H9 (cell line): ENCODE data around the gene FAM110A. TPM values are rescaled to one million over a fixed set of nuclear protein-coding genes. Genes with fewer than 3 reads are reported as not detected.
A peak's percentile ranks its signal among the peaks of the same experiment; 100 is the strongest.

Source experiments
- DNase-seq: peaks from one replicate; pipeline ENCODE4 v3.0.0-alpha.2; 2017
- H2AFZ ChIP-seq: one replicate; pipeline ENCODE4 v1.6.1; 2013; ENCODE audit warnings: mild to moderate bottlenecking, low read length, control low read depth, moderate library complexity
- H2AK5ac ChIP-seq: 2 replicates; pipeline ENCODE4 v1.6.1; 2013; ENCODE audit warnings: low read length, control low read depth, mixed read lengths; ENCODE audit not compliant: insufficient read length
- H2BK120ac ChIP-seq: one replicate; pipeline ENCODE4 v1.6.1; 2013; ENCODE audit warnings: low read depth, mild to moderate bottlenecking, low read length, control low read depth, inconsistent platforms; ENCODE audit not compliant: poor library complexity, severe bottlenecking
- H2BK12ac ChIP-seq: 2 replicates; pipeline ENCODE4 v1.6.1; 2013; ENCODE audit warnings: low read length, control low read depth, mixed read lengths, low read depth; ENCODE audit not compliant: insufficient read length
- H2BK15ac ChIP-seq: 2 replicates; pipeline ENCODE4 v1.6.1; 2013; ENCODE audit warnings: low read depth, low read length, control low read depth
- H2BK20ac ChIP-seq: one replicate; pipeline ENCODE4 v1.6.1; 2013; ENCODE audit warnings: low read depth, mild to moderate bottlenecking, low read length, control low read depth, inconsistent platforms; ENCODE audit not compliant: poor library complexity, severe bottlenecking
- H2BK5ac ChIP-seq: 2 replicates; pipeline ENCODE4 v1.6.1; 2013; ENCODE audit warnings: low read length, control low read depth, mixed read lengths; ENCODE audit not compliant: insufficient read length
- H3K14ac ChIP-seq: 2 replicates; pipeline ENCODE4 v1.6.1; 2013; ENCODE audit warnings: low read length, control low read depth; ENCODE audit not compliant: insufficient read depth
- H3K18ac ChIP-seq: 2 replicates; pipeline ENCODE4 v1.6.1; 2013; ENCODE audit warnings: low read depth, mild to moderate bottlenecking, mixed read lengths, low read length, control low read depth; ENCODE audit not compliant: insufficient read length
- H3K23ac ChIP-seq: 2 replicates; pipeline ENCODE4 v1.6.1; 2013; ENCODE audit warnings: low read length, control low read depth, mixed read lengths, low read depth; ENCODE audit not compliant: insufficient read length
- H3K23me2 ChIP-seq: 2 replicates; pipeline ENCODE4 v1.6.1; 2013; ENCODE audit warnings: low read depth, mild to moderate bottlenecking, mixed read lengths, low read length, control low read depth; ENCODE audit not compliant: insufficient read length, poor library complexity, severe bottlenecking
- H3K27ac ChIP-seq: 2 replicates; pipeline ENCODE4 v1.5.1; 2013; ENCODE audit warnings: low read length, control low read depth, mixed read lengths, low read depth; ENCODE audit not compliant: insufficient read length
- H3K27me3 ChIP-seq: 2 replicates; pipeline ENCODE4 v1.6.1; 2013; ENCODE audit warnings: low read length, control low read depth, inconsistent platforms; ENCODE audit not compliant: insufficient read depth
- H3K4ac ChIP-seq: 2 replicates; pipeline ENCODE4 v1.6.1; 2013; ENCODE audit warnings: low read depth, mild to moderate bottlenecking, control low read depth, inconsistent platforms, low read length, moderate library complexity
- H3K4me1 ChIP-seq: 2 replicates; pipeline ENCODE4 v1.6.1; 2013; ENCODE audit warnings: low read length, control low read depth, inconsistent platforms; ENCODE audit not compliant: insufficient read depth
- H3K4me2 ChIP-seq: 2 replicates; pipeline ENCODE4 v1.6.1; 2013; ENCODE audit warnings: low read length, control low read depth, mixed read lengths; ENCODE audit not compliant: insufficient read length, insufficient read depth
- H3K56ac ChIP-seq: 2 replicates; pipeline ENCODE4 v1.6.1; 2013; ENCODE audit warnings: low read depth, mild to moderate bottlenecking, mixed read lengths, low read length, control low read depth; ENCODE audit not compliant: insufficient read length
- H3K79me1 ChIP-seq: 2 replicates; pipeline ENCODE4 v1.6.1; 2013; ENCODE audit warnings: low read depth, mild to moderate bottlenecking, moderate library complexity, low read length, control low read depth, inconsistent platforms; ENCODE audit not compliant: insufficient read depth, poor library complexity, severe bottlenecking
- H3K79me2 ChIP-seq: 2 replicates; pipeline ENCODE4 v1.6.1; 2013; ENCODE audit warnings: low read length, control low read depth, inconsistent platforms; ENCODE audit not compliant: insufficient read depth
- H3K9ac ChIP-seq: 2 replicates; pipeline ENCODE4 v1.6.1; 2013; ENCODE audit warnings: low read length, control low read depth, mixed read lengths; ENCODE audit not compliant: insufficient read length; ENCODE audit errors: extremely low read depth
- H3K9me3 ChIP-seq: one replicate; pipeline ENCODE4 v1.6.1; 2013; ENCODE audit warnings: low read depth, low read length, inconsistent platforms; ENCODE audit not compliant: control insufficient read depth
- H3T11ph ChIP-seq: one replicate; pipeline ENCODE4 v1.6.1; 2013; ENCODE audit warnings: mild to moderate bottlenecking, low read length, control low read depth, inconsistent platforms
- H4K20me1 ChIP-seq: one replicate; pipeline ENCODE4 v1.6.1; 2013; ENCODE audit not compliant: control insufficient read depth, insufficient read length, insufficient read depth
- H4K5ac ChIP-seq: 2 replicates; pipeline ENCODE4 v1.6.1; 2013; ENCODE audit warnings: low read depth, mild to moderate bottlenecking, mixed read lengths, low read length, control low read depth; ENCODE audit not compliant: insufficient read length
- H4K8ac ChIP-seq: replicated peaks from 2 replicates; pipeline ENCODE4 v1.6.1; 2013; ENCODE audit warnings: low read length, control low read depth, mixed read lengths, low read depth; ENCODE audit not compliant: insufficient read length
- H4K91ac ChIP-seq: 2 replicates; pipeline ENCODE4 v1.6.1; 2013; ENCODE audit warnings: low read depth, mild to moderate bottlenecking, moderate library complexity, mixed read lengths, low read length, control low read depth; ENCODE audit not compliant: insufficient read length
- H3K27ac Mint-ChIP-seq, 3 experiments: 2 replicates in 2 of 3; 3 replicates in 1 of 3; pipeline ENCODE4 v1.8.0; 2020 to 2021; ENCODE audit warnings: mixed read lengths in 3 of 3, mild to moderate bottlenecking in 1 of 3, moderate library complexity in 1 of 3
- H3K27me3 Mint-ChIP-seq: 2 replicates; pipeline ENCODE4 v1.8.0; 2021; ENCODE audit warnings: low read depth, mild to moderate bottlenecking, moderate library complexity, mixed read lengths
- H3K36me3 Mint-ChIP-seq, 3 experiments: 2 replicates in 2 of 3; 3 replicates in 1 of 3; pipeline ENCODE4 v1.8.0; 2020 to 2021; ENCODE audit warnings: low read depth in 3 of 3, mixed read lengths in 3 of 3; ENCODE audit not compliant: insufficient read depth in 1 of 3
- H3K4me1 Mint-ChIP-seq, 2 experiments: 2 replicates each; pipeline ENCODE4 v1.8.0; 2020; ENCODE audit warnings: mixed read lengths in 2 of 2
- H3K4me3 Mint-ChIP-seq, 2 experiments: 2 replicates in 1 of 2; 3 replicates in 1 of 2; pipeline ENCODE4 v1.8.0; 2020 to 2021; ENCODE audit warnings: mild to moderate bottlenecking in 2 of 2, mixed read lengths in 2 of 2, moderate library complexity in 1 of 2
- H3K9me3 Mint-ChIP-seq, 2 experiments: 2 replicates in 1 of 2; 3 replicates in 1 of 2; pipeline ENCODE4 v1.8.0; 2020; ENCODE audit warnings: mild to moderate bottlenecking in 2 of 2, mixed read lengths in 2 of 2, moderate library complexity in 1 of 2
- CTCF ChIP-seq: fragments of 200-600 bp; sonication (generic); conservative IDR thresholded peaks from 3 replicates; pipeline ENCODE4 v1.8.0; 2021; ENCODE audit warnings: antibody characterized with exemption, mild to moderate bottlenecking
- WGBS: extraction: QIAGEN DNeasy Blood & Tissue Kit; methylation state at CpG from one replicate; pipeline ENCODE4 v1.1.7; 2013; ENCODE audit warnings: missing lambda C conversion rate, low lambda C conversion rate, mixed read lengths; ENCODE audit not compliant: insufficient read length; ENCODE audit errors: extremely low coverage; 5-methylcytosine and 5-hydroxymethylcytosine counted together
- total RNA-seq: library from RNA; stranded (reverse); gene quantifications from 2 replicates; pipeline ENCODE4 v1.2.1, GENCODE V29; 2021

FAM110A gene
- total RNA-seq, 1 experiment from 2014 or later, result 10.3 TPM

GRCh38 chr20:845941-846893 lies 12.7 kb downstream of the FAM110A start:
- DNase-seq, result no peak
- Histone ChIP-seq H3T11ph (no peak overlapping the region), H3K27me3 (no peaks in the 10 kb centered on the region; the same call in 1 of the 2 replicates), H2AK5ac (no peak overlapping the region), H2AFZ (no peak overlapping the region), H3K4me1 (no peaks in the 10 kb centered on the region; the same call in 1 of the 2 replicates), H3K79me2 (no peaks in the 10 kb centered on the region), H2BK5ac (no peak overlapping the region), H2BK120ac (no peak overlapping the region), H3K27ac (no peak overlapping the region), H4K91ac (no peak overlapping the region), H3K14ac (no peak overlapping the region), H4K8ac (no peak overlapping the region), H3K18ac (no peak overlapping the region), H2BK20ac (no peak overlapping the region), H3K4me2 (peak overlapping the region; percentile 63), H3K56ac (no peak overlapping the region), H4K5ac (no peak overlapping the region), H3K9me3 (no peaks in the 10 kb centered on the region), H4K20me1 (no peaks in the 10 kb centered on the region), H3K23ac (no peak overlapping the region), H2BK12ac (no peak overlapping the region), H3K9ac (no peak overlapping the region), H3K4ac (no peak overlapping the region), H3K23me2 (peaks cover 27% of the 10 kb centered on the region), H3K79me1 (no peaks in the 10 kb centered on the region), H2BK15ac (no peak overlapping the region)
- no CpG with 5 or more reads among the region's 11 CpGs for WGBS
- Mint-ChIP-seq H3K4me3 (peak overlapping the region; percentile 76 to 86), H3K27ac (peak overlapping the region in 1 of 3 experiments; percentile 52; a peak in 1 of 7 replicates), H3K9me3 (no peaks in the 10 kb centered on the region), H3K36me3 (no peaks in the 10 kb centered on the region), H3K27me3 (peaks cover 25% of the 10 kb centered on the region), H3K4me1 (peaks cover 32 to 35% of the 10 kb centered on the region in 2 experiments)
- TF ChIP-seq CTCF, result no peak
